Keratinocyte (primary cell): ENCODE measurements around the gene SAFB2. TPM values are rescaled to one million over a fixed set of nuclear protein-coding genes. Genes with fewer than 3 reads are reported as not detected.

ENCODE experiments used
- DNase-seq: peaks from one replicate; pipeline ENCODE4 v3.0.0-alpha.2; 2011; ENCODE audit warnings: low read depth, missing footprints, low spot score
- FAIRE-seq: peaks from 2 replicates; lab custom pipeline; 2011; peaks lifted over from hg19 to GRCh38; lab: Jason Lieb, UNC
- H2AFZ ChIP-seq: 2 replicates; pipeline ENCODE4 v1.6.0; 2012; ENCODE audit warnings: low read length, control low read depth, inconsistent platforms; ENCODE audit not compliant: control insufficient read depth
- H3K27ac ChIP-seq: 2 replicates; pipeline ENCODE4 v1.5.1; 2011; ENCODE audit warnings: low read length; ENCODE audit not compliant: control insufficient read depth, insufficient read depth
- H3K27me3 ChIP-seq: 3 replicates; pipeline ENCODE4 v1.6.0; 2011; ENCODE audit warnings: low read length; ENCODE audit not compliant: control insufficient read depth, insufficient read depth; ENCODE audit errors: extremely low read depth
- H3K36me3 ChIP-seq, 2 experiments: 2 replicates in 1 of 2; 3 replicates in 1 of 2; pipeline ENCODE4 v1.5.1; 2011; ENCODE audit warnings: low read length in 2 of 2, mild to moderate bottlenecking in 1 of 2; ENCODE audit not compliant: control insufficient read depth in 2 of 2, insufficient read depth in 2 of 2; ENCODE audit errors: extremely low read depth in 1 of 2
- H3K4me1 ChIP-seq: 3 replicates; pipeline ENCODE4 v1.5.1; 2011; ENCODE audit warnings: low read length; ENCODE audit not compliant: control insufficient read depth, insufficient read depth; ENCODE audit errors: extremely low read depth
- H3K4me2 ChIP-seq: 3 replicates; pipeline ENCODE4 v1.6.0; 2011; ENCODE audit warnings: low read depth, low read length; ENCODE audit not compliant: control insufficient read depth, insufficient read depth; ENCODE audit errors: extremely low read depth
- H3K4me3 ChIP-seq, 3 experiments: fragments of 200-600 bp in 1 of 3; sonication (generic) in 1 of 3; 2 replicates in 2 of 3; 3 replicates in 1 of 3; pipeline ENCODE4 v1.5.1; 2011 to 2016; ENCODE audit warnings: low read length in 3 of 3, mild to moderate bottlenecking in 3 of 3, control low read depth in 2 of 3, inconsistent platforms in 1 of 3, low read depth in 1 of 3, mixed read lengths in 1 of 3, mixed run types in 1 of 3, moderate library complexity in 1 of 3; ENCODE audit not compliant: control insufficient read depth in 2 of 3, insufficient read depth in 2 of 3; ENCODE audit errors: extremely low read depth in 1 of 3
- H3K79me2 ChIP-seq: 2 replicates; pipeline ENCODE4 v1.6.0; 2012; ENCODE audit warnings: low read length; ENCODE audit not compliant: control insufficient read depth, insufficient read depth
- H3K9ac ChIP-seq: 3 replicates; pipeline ENCODE4 v1.6.0; 2011; ENCODE audit warnings: low read length; ENCODE audit not compliant: control insufficient read depth, insufficient read depth; ENCODE audit errors: extremely low read depth
- H3K9me1 ChIP-seq: 3 replicates; pipeline ENCODE4 v1.6.0; 2011; ENCODE audit warnings: low read length; ENCODE audit not compliant: control insufficient read depth, insufficient read depth; ENCODE audit errors: extremely low read depth
- H3K9me3 ChIP-seq: 2 replicates; pipeline ENCODE4 v1.5.1; 2012; ENCODE audit warnings: low read depth, low read length; ENCODE audit not compliant: control insufficient read depth
- H4K20me1 ChIP-seq: 3 replicates; pipeline ENCODE4 v1.6.0; 2011; ENCODE audit warnings: low read length; ENCODE audit not compliant: control insufficient read depth, insufficient read depth; ENCODE audit errors: extremely low read depth
- EZH2 ChIP-seq: IDR thresholded peaks from one replicate; pipeline ENCODE4 v1.6.1; 2012; ENCODE audit warnings: inconsistent platforms, mild to moderate bottlenecking, low read length, moderate library complexity
- dilution Hi-C: fragments of 300-500 bp; cut with MboI; formaldehyde crosslinking; loops from one replicate; pipeline ENCODE4 v1.7.0; 2020; ENCODE audit warnings: low sequenced_read_pairs; ENCODE audit not compliant: extremely low pct_ligation_motif_present
- polyA plus RNA-seq, 5 experiments: library from polyadenylated mRNA; depleted of rRNA in 3 of 5; stranded (reverse) in 3 of 5; stranded (forward) in 1 of 5; unstranded in 1 of 5; fragments of >200 nt; gene quantifications; 1 replicate in 1 of 5; 2 replicates in 3 of 5; 3 replicates in 1 of 5; pipeline versions ENCODE4 v1.2.1 to v1.2.3, GENCODE V29; 2011 to 2012; ENCODE audit warnings: missing spikeins in 2 of 5, low read depth in 1 of 5, low replicate concordance in 1 of 5
- TF ChIP-seq, protein P1 (sequence below), 3 experiments: IDR thresholded peaks in 1 of 3; conservative IDR thresholded peaks in 1 of 3; optimal IDR thresholded peaks in 1 of 3; 2 replicates in 2 of 3; 3 replicates in 1 of 3; pipeline versions ENCODE3 to v1.5.1; 2011; ENCODE audit warnings: low read length in 3 of 3, mild to moderate bottlenecking in 3 of 3, moderate library complexity in 2 of 3, control low read depth in 1 of 3, inconsistent platforms in 1 of 3; ENCODE audit not compliant: insufficient read depth in 2 of 3; ENCODE audit errors: extremely low read depth in 1 of 3

Gene SAFB2
- polyA plus RNA-seq, 1 donor (not counting 4 experiments of a cell fraction or from before 2014, with no cell fraction given) = 15.3 TPM

DNA sequence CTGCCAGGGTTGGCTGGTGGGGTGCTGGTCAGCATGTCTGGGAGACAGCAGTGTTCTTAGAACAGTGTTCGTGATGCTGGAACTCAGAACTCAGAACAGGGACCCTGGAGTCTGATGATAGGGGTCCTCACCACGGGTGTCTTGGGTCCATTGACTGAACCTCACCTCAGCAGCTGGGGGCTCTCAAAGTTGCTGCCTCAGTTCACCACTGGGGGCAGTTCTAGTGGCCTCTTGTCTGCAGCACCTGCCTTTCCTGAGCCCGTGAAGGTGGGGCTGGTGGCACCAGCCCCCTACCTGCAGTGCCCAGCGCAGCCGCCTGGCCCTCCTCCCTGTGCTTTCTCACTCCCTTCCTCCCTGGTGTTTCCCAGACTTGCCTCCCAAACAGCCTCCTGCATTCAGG lies 28.8 kb upstream of the SAFB2 start:
- Histone ChIP-seq H3K27ac (no peak overlapping the region), H3K79me2 (peaks cover 19% of the 10 kb centered on the region), H3K27me3 (no peaks in the 10 kb centered on the region), H3K9me1 (no peaks in the 10 kb centered on the region), H3K4me1 (no peaks in the 10 kb centered on the region), H2AFZ (no peak overlapping the region), H3K9me3 (no peaks in the 10 kb centered on the region), H3K4me2 (no peak overlapping the region), H4K20me1 (peaks cover 4% of the 10 kb centered on the region), H3K4me3 (no peak overlapping the region), H3K36me3 (peaks cover 48 to 77% of the 10 kb centered on the region in 2 experiments), H3K9ac (no peak overlapping the region)
- dilution Hi-C loops = no loop called here
- no peak for FAIRE-seq
- no peak for TF ChIP-seq EZH2
- TF ChIP-seq, protein P1, sequence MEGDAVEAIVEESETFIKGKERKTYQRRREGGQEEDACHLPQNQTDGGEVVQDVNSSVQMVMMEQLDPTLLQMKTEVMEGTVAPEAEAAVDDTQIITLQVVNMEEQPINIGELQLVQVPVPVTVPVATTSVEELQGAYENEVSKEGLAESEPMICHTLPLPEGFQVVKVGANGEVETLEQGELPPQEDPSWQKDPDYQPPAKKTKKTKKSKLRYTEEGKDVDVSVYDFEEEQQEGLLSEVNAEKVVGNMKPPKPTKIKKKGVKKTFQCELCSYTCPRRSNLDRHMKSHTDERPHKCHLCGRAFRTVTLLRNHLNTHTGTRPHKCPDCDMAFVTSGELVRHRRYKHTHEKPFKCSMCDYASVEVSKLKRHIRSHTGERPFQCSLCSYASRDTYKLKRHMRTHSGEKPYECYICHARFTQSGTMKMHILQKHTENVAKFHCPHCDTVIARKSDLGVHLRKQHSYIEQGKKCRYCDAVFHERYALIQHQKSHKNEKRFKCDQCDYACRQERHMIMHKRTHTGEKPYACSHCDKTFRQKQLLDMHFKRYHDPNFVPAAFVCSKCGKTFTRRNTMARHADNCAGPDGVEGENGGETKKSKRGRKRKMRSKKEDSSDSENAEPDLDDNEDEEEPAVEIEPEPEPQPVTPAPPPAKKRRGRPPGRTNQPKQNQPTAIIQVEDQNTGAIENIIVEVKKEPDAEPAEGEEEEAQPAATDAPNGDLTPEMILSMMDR (optimal IDR thresholded peaks at IDR 0.05 in 1 of 3, IDR thresholded peaks at IDR 0.05 in 1 of 3, conservative IDR thresholded peaks at IDR 0.05 in 1 of 3; ENCODE audit: extremely low read depth in 1 of 3, insufficient read depth in 2 of 3, low read length in 3 of 3) = no peak
- DNase-seq = no peak

DNA sequence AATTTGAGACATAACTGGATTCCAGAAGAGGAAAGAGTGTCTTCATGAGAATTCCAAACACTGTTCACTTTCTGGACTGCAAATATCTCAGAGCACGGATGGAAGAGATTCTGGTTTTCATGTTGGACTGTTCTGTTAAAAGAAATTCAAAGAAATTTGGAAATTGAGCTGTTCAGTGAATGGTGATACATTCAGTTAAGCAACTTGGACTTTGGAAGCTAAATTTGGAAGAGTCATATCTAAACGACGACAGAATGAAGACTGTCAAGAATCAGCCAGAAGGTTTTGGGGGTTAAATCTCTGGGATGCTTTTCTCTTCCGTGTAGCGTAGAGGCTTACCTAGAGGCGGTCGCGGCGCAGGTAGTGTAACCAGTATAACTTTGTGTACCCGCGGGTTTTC lies 25.9 kb upstream of the SAFB2 start:
- no peak overlapping the region for H3K9ac ChIP-seq
- H2AFZ ChIP-seq = no peak overlapping the region
- peaks cover 43 to 73% of the 10 kb centered on the region in 2 experiments for H3K36me3 ChIP-seq
- no peak overlapping the region for H3K4me2 ChIP-seq
- H3K4me3 ChIP-seq = no peak overlapping the region
- FAIRE-seq (peak; percentile 89), DNase-seq (no peak)
- H4K20me1 ChIP-seq = peaks cover 9% of the 10 kb centered on the region
- TF ChIP-seq, protein P1 (optimal IDR thresholded peaks at IDR 0.05 in 1 of 3, IDR thresholded peaks at IDR 0.05 in 1 of 3, conservative IDR thresholded peaks at IDR 0.05 in 1 of 3; ENCODE audit: extremely low read depth in 1 of 3, insufficient read depth in 2 of 3, low read length in 3 of 3) = no peak
- TF ChIP-seq EZH2 = no peak
- no peaks in the 10 kb centered on the region for H3K27me3 ChIP-seq
- H3K27ac ChIP-seq = no peak overlapping the region
- H3K4me1 ChIP-seq = no peaks in the 10 kb centered on the region
- peaks cover 42% of the 10 kb centered on the region for H3K79me2 ChIP-seq
- no peaks in the 10 kb centered on the region for H3K9me3 ChIP-seq
- dilution Hi-C loops = no loop called here
- no peaks in the 10 kb centered on the region for H3K9me1 ChIP-seq
